Heart left ventricle (tissue), 16 donors: ENCODE measurements around the gene ZNF43. TPM values are rescaled to one million over a fixed set of nuclear protein-coding genes. Genes with fewer than 3 reads are reported as not detected.
"Not testable (repeated sequence)": the region's sequence is repeated elsewhere in the genome, so short reads cannot be mapped to it uniquely, and the experiment has no call there.

ENCODE experiments used
- ATAC-seq, 4 donors: fragments of 200-7000 bp; cut with Tn5 transposase; one replicate each; pipeline ENCODE4 v1.9.1; 2020 to 2022; ENCODE audit warnings: moderate library complexity in 4 of 4, mild to moderate bottlenecking in 3 of 4, moderate number of reproducible peaks in 1 of 4
- DNase-seq, 5 donors: peaks; one replicate each; pipeline ENCODE4 v3.0.0-alpha.2; 2020
- H3K27ac ChIP-seq, 12 donors: fragments of 200-600 bp; sonication (generic) in 4 of 12; one replicate each; pipeline versions ENCODE4 v1.5.0 to v1.8.0; 2016 to 2022; ENCODE audit warnings: mild to moderate bottlenecking in 2 of 12
- H3K27me3 ChIP-seq, 9 donors: fragments of 200-600 bp; sonication (generic) in 2 of 9; one replicate each; pipeline versions ENCODE4 v1.5.1 to v1.8.0; 2016 to 2022; ENCODE audit warnings: mild to moderate bottlenecking in 3 of 9
- H3K36me3 ChIP-seq, 9 donors: fragments of 200-600 bp; sonication (generic) in 2 of 9; one replicate each; pipeline versions ENCODE4 v1.5.0 to v1.8.0; 2018 to 2022; ENCODE audit warnings: mild to moderate bottlenecking in 2 of 9
- H3K4me1 ChIP-seq, 12 donors: fragments of 200-600 bp; sonication (generic) in 4 of 12; one replicate each; pipeline versions ENCODE4 v1.5.0 to v1.8.0; 2016 to 2022; ENCODE audit warnings: mild to moderate bottlenecking in 3 of 12
- H3K4me3 ChIP-seq, 12 donors: fragments of 200-600 bp; sonication (generic) in 4 of 12; one replicate each; pipeline versions ENCODE4 v1.5.0 to v1.8.0; 2017 to 2022; ENCODE audit warnings: mild to moderate bottlenecking in 9 of 12, moderate library complexity in 4 of 12
- H3K9me3 ChIP-seq, 12 donors: fragments of 200-600 bp; sonication (generic) in 4 of 12; one replicate each; pipeline versions ENCODE4 v1.5.0 to v1.8.0; 2016 to 2022; ENCODE audit warnings: mild to moderate bottlenecking in 1 of 12
- CTCF ChIP-seq, 12 donors: fragments of 200-600 bp; sonication (generic) in 4 of 12; IDR thresholded peaks; one replicate each; pipeline versions ENCODE4 v1.5.0 to v1.8.0; 2018 to 2022; ENCODE audit warnings: antibody characterized with exemption in 12 of 12, mild to moderate bottlenecking in 5 of 12
- POLR2A ChIP-seq, 2 donors: fragments of 450-650 bp; IDR thresholded peaks; one replicate each; pipeline ENCODE4 v1.6.1; 2017; ENCODE audit warnings: antibody characterized with exemption in 2 of 2, mild to moderate bottlenecking in 2 of 2, moderate library complexity in 2 of 2
- WGBS, 4 donors: extraction: QIAGEN DNeasy Blood & Tissue Kit in 2 of 4; methylation state at CpG; one replicate each; pipeline versions ENCODE4 v1.1.5 to v1.1.7; 2013 to 2018; 5-methylcytosine and 5-hydroxymethylcytosine counted together
- intact Hi-C, 10 donors: fragments of 100-400 bp; cut with DNase I; formaldehyde crosslinking; loops; one replicate each; pipeline versions ENCODE4 v1.11.1 to v1.14.2; 2022
- long read RNA-seq, 3 donors: library from polyadenylated mRNA; unstranded; transcript quantifications; one replicate each; pipeline ENCODE4 v2.0.0, GENCODE V29; 2020 to 2021
- polyA plus RNA-seq, 2 donors: library from polyadenylated mRNA; stranded (reverse); fragments of 200-250 nt; gene quantifications; one replicate each; pipeline ENCODE4 v1.2.3, GENCODE V29; 2013
- total RNA-seq, 9 donors: library from RNA; depleted of rRNA in 2 of 9; stranded (reverse); fragments of >200 nt in 2 of 9; fragmentation: NEBNext Ultra II Directional in 3 of 9; extraction: Animal tissue kit (Norgen Biotek cat#: 25700) in 3 of 9; gene quantifications; one replicate each; pipeline versions ENCODE4 v1.1.0 to v1.2.4, GENCODE V29; 2016 to 2023
- donor health status: ischemic (EF 13 %, LVEDD 7.1; RV severe dilation, severe dysfunction).
- donor health status: healthy with polysubstance abuse.
- donor health status: DM: no; HTN: yes; CAD: no.
- donor health status: DM: no; HTN: no; CAD: no.
- donor health status: ischemic (EF 25% LVEDD 6.9; RV normal size, moderate dysfunction).
- donor health status: ischemic (EF 25% LVEDD 5.7; RV mildly dilated, moderate dysfunction).
- donor health status: healthy.
- donor health status: DM: yes; HTN: yes; CAD: no.
- donor health status: ischemic (EF 35%, LVEDD 5.7; RV mildly dilated, moderate dysfunction).
- donor health status: nonischemic (EF 11% LVEDD 7.7; RV severe dilation, severe dysfunction).
- donor health status: DM: yes; HTN: yes; CAD: no.
- donor health status: PGD.
- donor health status: ischemic (EF 29% LVEDD 5.4; RV normal size, mild dysfunction).
- donor health status: nonischemic (EF 23%, LVEDD 6.1; RV moderate dilation, normal function).

ZNF43 gene
- total RNA-seq (10 to 100 TPM in 2 of 9 donors, 1 to 10 TPM in 7; 3.8 to 13.8 (median 6.5) TPM), polyA plus RNA-seq (1 to 10 TPM; 2.6 to 3.3 TPM)
- long read RNA-seq, donor 1, transcript ZNF43-201 (4 exons, 2,881 nt): major isoform, 9 of 12 reads
- long read RNA-seq, donor 1, partial matches to known transcripts: 1 of 12 reads
- long read RNA-seq, donor 1, other reads (novel, unspliced or antisense): 1 of 12 reads
- long read RNA-seq, donor 2, transcript ZNF43-201 (4 exons, 2,881 nt): major isoform, 11 of 19 reads
- long read RNA-seq, donor 2, partial matches to known transcripts: 0 of 19 reads
- long read RNA-seq, donor 2, other reads (novel, unspliced or antisense): 8 of 19 reads
- long read RNA-seq, donor 3, partial matches to known transcripts: 0 of 2 reads
- long read RNA-seq, donor 3, other reads (novel, unspliced or antisense): 0 of 2 reads

- Histone ChIP-seq H3K27ac (peak within 1 kb of the TSS; percentile 83 to 95 (median 91)), H3K9me3 (peaks cover 0 to 21% (median 0%) of the 10 kb centered on the region in 12 donors), H3K36me3 (peaks cover 0 to 17% (median 8%) of the 10 kb centered on the region in 9 donors), H3K4me3 (peak within 1 kb of the TSS; percentile 60 to 86 (median 75)), H3K4me1 (peaks cover 0 to 17% (median 6%) of the 10 kb centered on the region in 12 donors), H3K27me3 (no peaks in the 10 kb centered on the region)
- peak; percentile 97 to 99 (median 98) for DNase-seq
- TF ChIP-seq POLR2A (IDR thresholded peaks at IDR 0.05): peak; percentile 32 to 86
- TF ChIP-seq CTCF (IDR thresholded peaks at IDR 0.05): no peak
- intact Hi-C loops: loop anchor here in 1 of 10 donors (10.0 kb wide), 1 partner anchor 331 kb away; the partner anchor contains the start of gene ZNF429
- WGBS, 4 donors: 0 to 1% (median 0%) methylated on average over 20 to 29 of the region's 29 CpGs
- ATAC-seq: peak; percentile 99
These were observed at the start of gene ZNF43 for GRCh38 chr19:21835810-21836444. TSS of gene ZNF43 (minus strand) at chr19:21836182. CDS start at chr19:21836038, 144 bp downstream.

GRCh38 chr19:21885516-21885915 lies 49.5 kb upstream of the ZNF43 start:
- H3K4me3 ChIP-seq, ATAC-seq, DNase-seq, H3K36me3 ChIP-seq, intact Hi-C loops, H3K9me3 ChIP-seq, H3K27me3 ChIP-seq, H3K27ac ChIP-seq, H3K4me1 ChIP-seq: not testable (repeated sequence)
- WGBS, 4 donors: 48 to 84% (median 78%) methylated on average over 2 of the region's 2 CpGs

- DNase-seq, H3K4me1 ChIP-seq, H3K27me3 ChIP-seq, intact Hi-C loops, H3K9me3 ChIP-seq, H3K27ac ChIP-seq, H3K4me3 ChIP-seq, H3K36me3 ChIP-seq, ATAC-seq: not testable (repeated sequence)
- 84 to 88% (median 85%) methylated on average over 8 of the region's 8 CpGs for WGBS, 4 donors
These were observed 48.8 kb upstream of the ZNF43 start for GRCh38 chr19:21884786-21885185.

- TF ChIP-seq POLR2A (IDR thresholded peaks at IDR 0.05): no peak
- no peak for TF ChIP-seq CTCF (IDR thresholded peaks at IDR 0.05)
- intact Hi-C loops: no loop called here
- WGBS, 4 donors: 78 to 83% (median 79%) methylated on average over 10 of the region's 10 CpGs
- DNase-seq: no peak
- Histone ChIP-seq H3K4me3 (no peak overlapping the region), H3K9me3 (no peaks in the 10 kb centered on the region), H3K27me3 (no peaks in the 10 kb centered on the region), H3K4me1 (no peaks in the 10 kb centered on the region), H3K36me3 (no peaks in the 10 kb centered on the region), H3K27ac (no peak overlapping the region)
- ATAC-seq: no peak
These were observed 47.5 kb upstream of the ZNF43 start for GRCh38 chr19:21883516-21883915.

GRCh38 chr19:21880761-21881160 lies 44.8 kb upstream of the ZNF43 start:
- not testable (repeated sequence) for DNase-seq

More at GRCh38 chr19:21880761-21881160, 44.8 kb upstream of the ZNF43 start:
- H3K27ac ChIP-seq, H3K36me3 ChIP-seq, H3K4me1 ChIP-seq, ATAC-seq, H3K9me3 ChIP-seq, H3K27me3 ChIP-seq, intact Hi-C loops, H3K4me3 ChIP-seq: not testable (repeated sequence)
- TF ChIP-seq CTCF (IDR thresholded peaks at IDR 0.05): peak in 5 of 12 donors; percentile 6 to 33 (median 17)
- 19 to 46% (median 43%) methylated on average over 7 to 9 of the region's 9 CpGs; no CpG with 5 or more reads in 1 of the 4 donors for WGBS, 4 donors
